CD14-positive monocyte (primary cell): ENCODE results near the gene PNPLA7. TPM values are rescaled to one million over a fixed set of nuclear protein-coding genes. Genes with fewer than 3 reads are reported as not detected.

Source experiments
- DNase-seq, 3 donors: peaks; one replicate each; pipeline ENCODE4 v3.0.0-alpha.2; 2011 to 2022
- H2AFZ ChIP-seq: 2 replicates; pipeline ENCODE4 v1.6.0; 2012; ENCODE audit warnings: mild to moderate bottlenecking, low read depth, low read length, inconsistent platforms; ENCODE audit not compliant: insufficient read depth, poor library complexity, severe bottlenecking
- H3K27ac ChIP-seq, 2 donors: 1 replicate in 1 of 2; 2 replicates in 1 of 2; pipeline ENCODE4 v1.5.1; 2012 to 2013; ENCODE audit warnings: low read length in 2 of 2, control low read depth in 1 of 2, inconsistent platforms in 1 of 2, low read depth in 1 of 2, mild to moderate bottlenecking in 1 of 2
- H3K27me3 ChIP-seq, 2 donors: one replicate each; pipeline versions ENCODE4 v1.6.0 to v1.6.1; 2011 to 2013; ENCODE audit warnings: low read length in 2 of 2; ENCODE audit not compliant: control insufficient read depth in 2 of 2, insufficient read depth in 2 of 2
- H3K36me3 ChIP-seq, 2 donors: replicated peaks in 1 of 2; 1 replicate in 1 of 2; 2 replicates in 1 of 2; pipeline versions ENCODE4 v1.5.1 to v1.6.1; 2012 to 2013; ENCODE audit warnings: low read length in 2 of 2, control low read depth in 1 of 2, inconsistent platforms in 1 of 2, mild to moderate bottlenecking in 1 of 2; ENCODE audit not compliant: insufficient read depth in 2 of 2, control insufficient read depth in 1 of 2
- H3K4me1 ChIP-seq, 2 donors: 1 replicate in 1 of 2; 2 replicates in 1 of 2; pipeline versions ENCODE4 v1.5.1 to v1.6.1; 2012 to 2013; ENCODE audit warnings: low read length in 2 of 2, control low read depth in 1 of 2, inconsistent platforms in 1 of 2, mild to moderate bottlenecking in 1 of 2, moderate library complexity in 1 of 2; ENCODE audit not compliant: insufficient read depth in 2 of 2, control insufficient read depth in 1 of 2
- H3K4me2 ChIP-seq: replicated peaks from 2 replicates; pipeline ENCODE3; 2012; ENCODE audit warnings: low read length, moderate library complexity, mild to moderate bottlenecking; ENCODE audit not compliant: poor library complexity, severe bottlenecking; ENCODE audit errors: extremely low read depth
- H3K4me3 ChIP-seq, 3 experiments: fragments of 200-600 bp in 1 of 3; sonication (generic) in 1 of 3; replicated peaks in 1 of 3; 1 replicate in 2 of 3; 2 replicates in 1 of 3; pipeline ENCODE4 v1.5.1; 2011 to 2013; ENCODE audit warnings: low read length in 3 of 3, mild to moderate bottlenecking in 3 of 3, control low read depth in 2 of 3, low read depth in 2 of 3, inconsistent platforms in 1 of 3, moderate library complexity in 1 of 3
- H3K79me2 ChIP-seq: 2 replicates; pipeline ENCODE4 v1.6.0; 2012; ENCODE audit warnings: mild to moderate bottlenecking, control low read depth, inconsistent platforms, low read length, moderate library complexity; ENCODE audit not compliant: insufficient read depth
- H3K9ac ChIP-seq: 2 replicates; pipeline ENCODE4 v1.6.0; 2017; ENCODE audit warnings: low read length, mild to moderate bottlenecking; ENCODE audit not compliant: insufficient read depth, poor library complexity, severe bottlenecking
- H3K9me3 ChIP-seq, 2 donors: replicated peaks in 1 of 2; 1 replicate in 1 of 2; 2 replicates in 1 of 2; pipeline versions ENCODE4 v1.5.1 to v1.6.1; 2012 to 2013; ENCODE audit warnings: low read length in 2 of 2, control low read depth in 1 of 2; ENCODE audit not compliant: control insufficient read depth in 1 of 2, insufficient read depth in 1 of 2
- H4K20me1 ChIP-seq: 2 replicates; pipeline ENCODE4 v1.6.0; 2012; ENCODE audit warnings: mild to moderate bottlenecking, low read length, control low read depth, moderate library complexity; ENCODE audit not compliant: insufficient read depth
- H3K27ac Mint-ChIP-seq, 7 donors: one replicate each; pipeline ENCODE4 v1.8.0; 2020; ENCODE audit warnings: mild to moderate bottlenecking in 7 of 7, mixed read lengths in 7 of 7, moderate library complexity in 6 of 7, inconsistent platforms in 2 of 7
- H3K27me3 Mint-ChIP-seq, 3 donors: one replicate each; pipeline ENCODE4 v1.8.0; 2021 to 2022; ENCODE audit warnings: low read depth in 3 of 3, mild to moderate bottlenecking in 3 of 3, mixed read lengths in 3 of 3, moderate library complexity in 3 of 3, inconsistent platforms in 1 of 3
- H3K36me3 Mint-ChIP-seq, 2 donors: one replicate each; pipeline ENCODE4 v1.8.0; 2020; ENCODE audit warnings: mixed read lengths in 2 of 2, inconsistent platforms in 1 of 2, mild to moderate bottlenecking in 1 of 2
- H3K4me1 Mint-ChIP-seq: one replicate; pipeline ENCODE4 v1.8.0; 2020; ENCODE audit warnings: mild to moderate bottlenecking, mixed read lengths
- H3K4me3 Mint-ChIP-seq, 2 donors: one replicate each; pipeline ENCODE4 v1.8.0; 2020; ENCODE audit warnings: mild to moderate bottlenecking in 2 of 2, mixed read lengths in 2 of 2, moderate library complexity in 1 of 2
- H3K9me3 Mint-ChIP-seq, 7 donors: one replicate each; pipeline ENCODE4 v1.8.0; 2020 to 2022; ENCODE audit warnings: mixed read lengths in 7 of 7, mild to moderate bottlenecking in 6 of 7, moderate library complexity in 6 of 7, inconsistent platforms in 2 of 7
- CTCF ChIP-seq: fragments of 200-600 bp; IDR thresholded peaks from one replicate; pipeline ENCODE4 v1.8.0; 2022; ENCODE audit warnings: antibody characterized with exemption, mild to moderate bottlenecking
- WGBS: methylation state at CpG from one replicate; pipeline ENCODE4 v1.1.5; 2013; ENCODE audit warnings: missing lambda C conversion rate; ENCODE audit not compliant: insufficient coverage; 5-methylcytosine and 5-hydroxymethylcytosine counted together
- intact Hi-C, 2 donors: fragments of 100-400 bp; cut with micrococcal nuclease; formaldehyde crosslinking; loops; one replicate each; pipeline versions ENCODE4 v1.15.0 to v1.15.1; 2023
- polyA plus RNA-seq, 3 donors: library from polyadenylated mRNA; depleted of rRNA in 1 of 3; unstranded in 2 of 3; stranded (reverse) in 1 of 3; fragments of 300-500 nt in 2 of 3; fragments of >200 nt in 1 of 3; fragmentation: Illumina TruSeq in 2 of 3; gene quantifications; 1 replicate in 2 of 3; 2 replicates in 1 of 3; pipeline ENCODE4 v1.2.3, GENCODE V29; 2012 to 2021

PNPLA7 gene
- polyA plus RNA-seq, 3 donors = 0.10 to 1.1 (median 0.14) TPM

- Histone ChIP-seq H3K4me3 (no peak overlapping the region), H3K27me3 (peaks cover 0 to 15% of the 10 kb centered on the region in 2 donors), H3K4me2 (no peak overlapping the region), H3K9ac (no peak overlapping the region), H3K79me2 (no peaks in the 10 kb centered on the region), H3K4me1 (peaks cover 13 to 25% of the 10 kb centered on the region in 2 donors), H4K20me1 (no peaks in the 10 kb centered on the region), H3K9me3 (peaks cover 14 to 15% of the 10 kb centered on the region in 2 donors), H3K36me3 (no peaks in the 10 kb centered on the region), H2AFZ (no peak overlapping the region), H3K27ac (no peak overlapping the region)
- peak overlapping the region in 1 of 2 donors; percentile 51 for H3K4me3 Mint-ChIP-seq
- peaks cover 3% of the 10 kb centered on the region for H3K4me1 Mint-ChIP-seq
- DNase-seq = peak in 1 of 3 donors; percentile 3
- H3K36me3 Mint-ChIP-seq = no peaks in the 10 kb centered on the region
- intact Hi-C loops = loop anchor here in 1 of 2 donors (10.0 kb wide), 1 partner anchor 142 kb away; the partner anchor contains the start of gene ARRDC1
- peaks cover 7 to 22% (median 11%) of the 10 kb centered on the region in 3 donors for H3K27me3 Mint-ChIP-seq
- H3K9me3 Mint-ChIP-seq = peaks cover 0 to 14% (median 7%) of the 10 kb centered on the region in 7 donors
- H3K27ac Mint-ChIP-seq = no peak overlapping the region
- TF ChIP-seq CTCF = no peak
- 92% methylated on average over 28 of the region's 30 CpGs for WGBS
Observed at GRCh38 chr9:137462986-137463930, 86.9 kb downstream of the PNPLA7 start.

GRCh38 chr9:137462396-137462985, 87.7 kb downstream of the PNPLA7 start:
- no peak overlapping the region for H3K27ac ChIP-seq
- peaks cover 18 to 32% of the 10 kb centered on the region in 2 donors for H3K4me1 ChIP-seq
- Mint-ChIP-seq H3K4me3 (peak overlapping the region in 1 of 2 donors; percentile 51), H3K9me3 (peaks cover 0 to 14% (median 7%) of the 10 kb centered on the region in 7 donors), H3K27ac (no peak overlapping the region), H3K4me1 (peaks cover 3% of the 10 kb centered on the region), H3K36me3 (no peaks in the 10 kb centered on the region), H3K27me3 (peaks cover 7 to 22% (median 11%) of the 10 kb centered on the region in 3 donors)
- TF ChIP-seq CTCF = no peak
- H2AFZ ChIP-seq = peak overlapping the region; percentile 29
- H3K9ac ChIP-seq = no peak overlapping the region
- WGBS = 92% methylated on average over 25 of the region's 25 CpGs
- H3K27me3 ChIP-seq = peaks cover 0 to 15% of the 10 kb centered on the region in 2 donors
- no peak overlapping the region for H3K4me2 ChIP-seq
- H3K9me3 ChIP-seq = peaks cover 14 to 15% of the 10 kb centered on the region in 2 donors
- intact Hi-C loops = loop anchor here in 1 of 2 donors (10.0 kb wide), 1 partner anchor 142 kb away; the partner anchor contains the start of gene ARRDC1
- H4K20me1 ChIP-seq = no peaks in the 10 kb centered on the region
- no peaks in the 10 kb centered on the region for H3K36me3 ChIP-seq
- H3K4me3 ChIP-seq = no peak overlapping the region
- peak in 1 of 3 donors; percentile 3 for DNase-seq
- no peaks in the 10 kb centered on the region for H3K79me2 ChIP-seq
